Measurements from ENCODE around the gene LMO2. TPM values are rescaled to one million over a fixed set of nuclear protein-coding genes. Genes with fewer than 3 reads are reported as not detected.

Gene LMO2
- total RNA-seq, 4 donors from 2014 or later, result 8.4 to 37.4 (median 19.3) TPM

- Histone ChIP-seq H3K4me3 (peak overlapping the region; percentile 31 to 71 (median 43)), H3K36me3 (no peaks in the 10 kb centered on the region), H3K27me3 (peaks cover 0 to 47% of the 10 kb centered on the region in 2 donors), H3K4me1 (peaks cover 0 to 28% (median 14%) of the 10 kb centered on the region in 4 donors), H3K27ac (peak overlapping the region in 3 of 4 donors; percentile 33 to 84 (median 56)), H3K9me3 (no peaks in the 10 kb centered on the region)
- TF ChIP-seq POLR2A (IDR thresholded peaks at IDR 0.05) (no peak), EP300 (IDR thresholded peaks at IDR 0.05) (no peak)
- TF ChIP-seq, protein P1, sequence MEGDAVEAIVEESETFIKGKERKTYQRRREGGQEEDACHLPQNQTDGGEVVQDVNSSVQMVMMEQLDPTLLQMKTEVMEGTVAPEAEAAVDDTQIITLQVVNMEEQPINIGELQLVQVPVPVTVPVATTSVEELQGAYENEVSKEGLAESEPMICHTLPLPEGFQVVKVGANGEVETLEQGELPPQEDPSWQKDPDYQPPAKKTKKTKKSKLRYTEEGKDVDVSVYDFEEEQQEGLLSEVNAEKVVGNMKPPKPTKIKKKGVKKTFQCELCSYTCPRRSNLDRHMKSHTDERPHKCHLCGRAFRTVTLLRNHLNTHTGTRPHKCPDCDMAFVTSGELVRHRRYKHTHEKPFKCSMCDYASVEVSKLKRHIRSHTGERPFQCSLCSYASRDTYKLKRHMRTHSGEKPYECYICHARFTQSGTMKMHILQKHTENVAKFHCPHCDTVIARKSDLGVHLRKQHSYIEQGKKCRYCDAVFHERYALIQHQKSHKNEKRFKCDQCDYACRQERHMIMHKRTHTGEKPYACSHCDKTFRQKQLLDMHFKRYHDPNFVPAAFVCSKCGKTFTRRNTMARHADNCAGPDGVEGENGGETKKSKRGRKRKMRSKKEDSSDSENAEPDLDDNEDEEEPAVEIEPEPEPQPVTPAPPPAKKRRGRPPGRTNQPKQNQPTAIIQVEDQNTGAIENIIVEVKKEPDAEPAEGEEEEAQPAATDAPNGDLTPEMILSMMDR (IDR thresholded peaks at IDR 0.05), result no peak
- DNase-seq (ENCODE audit: low spot score in 2 of 2), result no peak
- 0% methylated on average over 34 to 59 of the region's 91 CpGs for WGBS, 2 donors
Measured at GRCh38 chr11:33869481-33870422, 22.1 kb downstream of the LMO2 start.

GRCh38 chr11:33868647-33869461 lies 23.0 kb downstream of the LMO2 start:
- TF ChIP-seq EP300 (IDR thresholded peaks at IDR 0.05) (no peak), POLR2A (IDR thresholded peaks at IDR 0.05) (no peak)
- TF ChIP-seq, protein P1 (IDR thresholded peaks at IDR 0.05), result peak in 1 of 5 experiments; percentile 1
- Histone ChIP-seq H3K4me3 (peak overlapping the region; percentile 31 to 71 (median 44)), H3K4me1 (peaks cover 0 to 28% (median 14%) of the 10 kb centered on the region in 4 donors), H3K27ac (peak overlapping the region in 3 of 4 donors; percentile 56 to 84 (median 69)), H3K27me3 (peaks cover 0 to 45% of the 10 kb centered on the region in 2 donors), H3K36me3 (no peaks in the 10 kb centered on the region), H3K9me3 (no peaks in the 10 kb centered on the region)
- 4 to 5% methylated on average over 13 to 42 of the region's 68 CpGs for WGBS, 2 donors
- no peak for DNase-seq (ENCODE audit: low spot score in 2 of 2)

DNA sequence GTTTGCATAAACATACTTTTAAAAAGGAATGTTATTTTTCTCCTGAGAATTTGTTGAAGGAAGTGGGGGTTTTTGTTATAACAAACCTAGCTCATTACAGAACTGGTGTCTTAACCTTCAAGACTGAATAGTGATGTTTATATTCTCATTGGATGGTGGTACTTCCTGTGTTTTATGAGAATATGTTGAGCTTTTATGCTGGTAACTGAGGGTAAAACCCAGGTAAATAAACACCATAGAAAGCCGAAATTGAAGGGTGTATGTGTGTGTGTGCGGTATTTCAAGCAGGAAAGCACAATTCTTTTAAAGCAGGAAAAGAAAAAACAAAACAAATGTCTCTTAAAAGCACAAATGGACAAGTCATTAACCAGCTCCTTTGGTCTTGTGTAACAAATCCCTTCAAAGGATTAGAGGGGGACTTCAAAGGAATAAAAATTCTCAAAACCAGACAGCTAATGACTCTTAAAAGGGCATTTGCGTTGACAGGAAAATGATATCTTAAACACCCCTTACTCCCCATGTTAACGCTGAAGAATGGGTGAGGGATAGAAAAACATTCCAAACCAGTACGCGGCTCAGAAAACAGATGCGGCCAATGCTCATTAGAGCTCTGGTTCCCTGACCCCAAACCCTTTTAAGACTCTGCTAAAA lies 23.8 kb downstream of the LMO2 start:
- H3K4me3 ChIP-seq, result peak overlapping the region; percentile 31 to 71 (median 44)
- no peaks in the 10 kb centered on the region for H3K9me3 ChIP-seq
- TF ChIP-seq, protein P1 (IDR thresholded peaks at IDR 0.05), result no peak
- TF ChIP-seq EP300 (IDR thresholded peaks at IDR 0.05), result no peak
- no peak for TF ChIP-seq POLR2A (IDR thresholded peaks at IDR 0.05)
- 18 to 22% methylated on average over 7 of the region's 7 CpGs for WGBS, 2 donors
- peaks cover 0 to 31% (median 14%) of the 10 kb centered on the region in 4 donors for H3K4me1 ChIP-seq
- peak overlapping the region in 2 of 4 donors; percentile 69 to 84 for H3K27ac ChIP-seq
- no peak for DNase-seq (ENCODE audit: low spot score in 2 of 2)
- H3K36me3 ChIP-seq, result no peaks in the 10 kb centered on the region
- peaks cover 0 to 39% of the 10 kb centered on the region in 2 donors for H3K27me3 ChIP-seq

GRCh38 chr11:33867561-33867960 lies 24.3 kb downstream of the LMO2 start:
- DNase-seq (ENCODE audit: low spot score in 2 of 2), result no peak
- Histone ChIP-seq H3K4me1 (peaks cover 0 to 32% (median 14%) of the 10 kb centered on the region in 4 donors), H3K36me3 (no peaks in the 10 kb centered on the region), H3K27ac (peak overlapping the region in 2 of 4 donors; percentile 69 to 84), H3K27me3 (peaks cover 0 to 39% of the 10 kb centered on the region in 2 donors), H3K9me3 (no peaks in the 10 kb centered on the region), H3K4me3 (peak overlapping the region in 3 of 4 donors; percentile 13 to 71 (median 42))
- WGBS, 2 donors, result 45 to 66% methylated on average over 1 of the region's 1 CpG
- TF ChIP-seq, protein P1 (IDR thresholded peaks at IDR 0.05), result no peak
